Esophagus squamous epithelium (tissue), 4 donors: ENCODE data around the gene CALML5.

ENCODE experiments used
- CTCF ChIP-seq, 6 experiments: fragments of 450-650 bp in 4 of 6; fragments of 200-600 bp in 2 of 6; sonication (generic) in 2 of 6; IDR thresholded peaks; one replicate each; pipeline ENCODE4 v1.5.1; 2016 to 2019; ENCODE audit warnings: antibody characterized with exemption in 6 of 6, mild to moderate bottlenecking in 4 of 6, moderate library complexity in 4 of 6
- POLR2A ChIP-seq, 4 donors: fragments of 450-650 bp; IDR thresholded peaks; one replicate each; pipeline ENCODE4 v1.6.1; 2017; ENCODE audit warnings: antibody characterized with exemption in 4 of 4, mild to moderate bottlenecking in 4 of 4, moderate library complexity in 3 of 4

- no peak for TF ChIP-seq CTCF (IDR thresholded peaks at IDR 0.05)
- TF ChIP-seq POLR2A (IDR thresholded peaks at IDR 0.05) = no peak
Observed at GRCh38 chr10:5532307-5532605, 32.9 kb upstream of the CALML5 start.
